ENCODE data around the gene TEX52.
A peak's percentile ranks its signal among the peaks of the same experiment; 100 is the strongest.

The TEX52 gene

GRCh38 chr12:2832550-2833127 lies 24.2 kb downstream of the TEX52 start:
- DNase-seq (ENCODE audit: low read depth in 2 of 2): no peak

GRCh38 chr12:2829275-2829674 lies 27.6 kb downstream of the TEX52 start:
- no peak for DNase-seq (ENCODE audit: low read depth in 2 of 2)

DNA sequence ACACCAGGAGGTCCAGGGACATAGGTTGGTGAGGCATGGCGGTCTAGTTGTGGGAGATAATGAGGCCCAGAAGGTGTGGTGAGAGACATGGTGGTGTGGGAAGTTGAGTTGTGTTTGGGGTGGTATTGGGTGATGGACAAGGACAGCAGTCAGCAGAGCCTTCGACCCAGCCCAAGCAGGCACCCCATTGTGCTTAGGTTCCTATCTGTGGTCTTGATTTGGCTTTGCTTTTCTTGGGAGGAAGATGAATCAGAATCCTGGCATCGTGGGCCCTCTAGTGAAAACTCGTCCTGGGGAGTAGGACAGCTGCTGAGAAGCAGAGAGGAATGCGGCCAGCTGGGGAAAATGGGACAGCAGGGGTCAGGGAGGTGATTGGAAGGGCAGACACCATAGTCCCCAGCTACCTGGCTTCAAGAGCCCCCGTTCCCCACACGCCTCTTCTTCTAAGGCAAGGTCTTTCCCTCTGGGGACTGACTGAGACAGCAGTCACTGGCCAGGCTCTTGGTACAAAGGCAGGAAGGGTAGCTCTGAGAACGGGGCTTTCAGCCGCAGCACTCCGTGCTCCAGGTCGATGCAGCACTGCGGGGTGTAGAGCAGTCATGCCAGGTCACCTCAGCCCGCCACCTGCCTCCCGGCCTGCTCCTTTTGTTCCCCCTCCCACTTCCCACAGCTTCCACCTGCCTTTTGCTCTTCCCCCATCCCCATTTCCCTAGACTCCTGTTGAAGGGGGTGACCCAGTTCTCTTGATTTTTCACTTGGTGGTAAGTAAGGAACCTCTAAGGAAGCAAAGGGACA lies 29.9 kb downstream of the TEX52 start:
- no peak for DNase-seq (ENCODE audit: low read depth in 2 of 2)

DNA sequence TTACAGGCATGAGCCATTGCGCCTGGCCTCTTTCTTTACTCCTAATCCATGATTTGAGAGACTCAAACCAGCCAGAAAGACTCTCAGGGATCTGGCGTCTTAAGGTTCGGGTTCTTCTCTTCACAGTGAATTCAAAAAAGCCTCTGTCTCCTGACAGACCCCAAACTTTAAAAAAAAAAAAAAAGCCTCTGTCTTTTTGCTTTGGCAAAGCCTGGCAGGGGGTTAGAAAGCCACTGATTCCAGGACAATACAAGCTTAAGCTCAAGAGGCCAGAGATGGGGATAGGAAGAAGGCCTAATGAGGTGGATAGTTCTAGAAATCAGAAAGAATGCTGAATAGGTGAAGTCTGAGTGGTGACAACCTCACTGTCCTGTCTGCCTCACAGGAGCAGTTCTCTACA lies 30.8 kb downstream of the TEX52 start:
- DNase-seq (ENCODE audit: low read depth in 2 of 2): no peak

- DNase-seq (ENCODE audit: low read depth in 2 of 2): no peak
These were observed 31.7 kb downstream of the TEX52 start for GRCh38 chr12:2825132-2825531.

DNA sequence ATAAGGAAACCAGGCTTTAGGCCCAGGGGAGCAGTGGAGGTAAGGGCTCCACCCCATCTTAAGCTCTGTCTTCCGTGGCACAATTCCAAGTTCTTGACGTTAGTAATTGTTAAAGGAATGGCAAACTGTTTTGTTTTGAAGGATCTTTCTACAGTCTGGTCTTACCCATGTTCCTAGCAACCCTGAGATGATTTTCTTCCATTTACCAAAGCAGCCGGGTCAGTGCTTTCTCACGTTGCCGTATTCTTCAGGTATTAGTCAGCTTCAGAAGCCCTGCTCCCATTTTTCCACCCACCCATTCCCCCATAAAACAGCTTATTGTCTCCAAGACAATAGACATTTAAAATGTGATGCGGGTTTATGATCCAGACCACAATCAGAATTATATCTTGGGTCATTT lies 32.3 kb downstream of the TEX52 start:
- no peak for DNase-seq (ENCODE audit: low read depth in 2 of 2)

GRCh38 chr12:2823483-2823882 lies 33.4 kb downstream of the TEX52 start:
- DNase-seq (ENCODE audit: low read depth in 2 of 2): no peak

GRCh38 chr12:2820432-2820831 lies 36.4 kb downstream of the TEX52 start:
- DNase-seq (ENCODE audit: low read depth in 2 of 2): no peak

- no peak for DNase-seq (ENCODE audit: low read depth in 2 of 2)
These were observed 37.0 kb downstream of the TEX52 start for GRCh38 chr12:2819810-2820209.

DNA sequence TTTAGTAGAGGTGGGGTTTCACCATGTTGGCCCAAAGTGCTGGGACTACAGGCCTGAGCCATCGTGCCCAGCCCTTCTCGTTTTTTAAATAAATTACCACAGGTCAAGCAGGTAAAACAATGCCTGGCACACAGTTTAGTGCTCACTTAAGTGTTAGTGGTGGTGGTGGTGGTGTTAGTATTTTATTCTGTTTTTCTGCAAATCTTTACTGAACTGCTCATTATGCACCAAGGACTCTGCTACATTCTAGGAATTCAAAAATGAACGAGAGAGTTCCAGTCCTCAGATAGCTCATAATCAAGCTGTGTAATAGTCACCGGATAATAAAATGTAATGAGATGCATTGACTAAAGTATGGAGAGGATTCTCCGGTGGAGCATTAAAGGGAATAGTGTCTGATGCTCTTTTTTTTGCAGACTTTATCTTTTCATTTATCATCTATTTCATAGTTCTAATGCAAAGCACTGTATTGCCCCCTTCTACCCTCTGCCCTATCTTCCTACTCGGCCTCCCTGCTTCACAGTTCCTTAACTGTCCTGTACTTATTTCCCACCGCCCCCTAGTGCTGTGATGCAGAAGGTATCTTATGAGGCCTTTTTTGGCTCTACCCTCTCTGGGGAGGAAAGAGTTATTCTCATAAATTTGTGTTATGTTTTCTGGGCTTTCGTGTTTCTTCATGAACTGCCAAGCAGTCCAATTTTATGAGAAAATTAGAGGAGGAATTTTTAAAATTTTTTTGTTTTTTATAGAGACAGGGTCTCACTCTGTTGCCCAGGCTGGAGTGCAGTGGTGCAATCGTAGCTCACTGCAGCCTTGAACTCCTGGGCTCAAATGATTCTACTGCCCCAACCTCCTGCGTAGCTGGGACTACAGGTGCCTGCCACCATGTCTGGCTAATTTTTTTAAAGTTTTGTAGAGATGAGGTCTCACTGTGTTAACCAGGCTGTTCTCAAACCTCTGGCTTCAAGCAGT lies 43.3 kb downstream of the TEX52 start:
- no peak for DNase-seq (ENCODE audit: low read depth in 2 of 2)

DNA sequence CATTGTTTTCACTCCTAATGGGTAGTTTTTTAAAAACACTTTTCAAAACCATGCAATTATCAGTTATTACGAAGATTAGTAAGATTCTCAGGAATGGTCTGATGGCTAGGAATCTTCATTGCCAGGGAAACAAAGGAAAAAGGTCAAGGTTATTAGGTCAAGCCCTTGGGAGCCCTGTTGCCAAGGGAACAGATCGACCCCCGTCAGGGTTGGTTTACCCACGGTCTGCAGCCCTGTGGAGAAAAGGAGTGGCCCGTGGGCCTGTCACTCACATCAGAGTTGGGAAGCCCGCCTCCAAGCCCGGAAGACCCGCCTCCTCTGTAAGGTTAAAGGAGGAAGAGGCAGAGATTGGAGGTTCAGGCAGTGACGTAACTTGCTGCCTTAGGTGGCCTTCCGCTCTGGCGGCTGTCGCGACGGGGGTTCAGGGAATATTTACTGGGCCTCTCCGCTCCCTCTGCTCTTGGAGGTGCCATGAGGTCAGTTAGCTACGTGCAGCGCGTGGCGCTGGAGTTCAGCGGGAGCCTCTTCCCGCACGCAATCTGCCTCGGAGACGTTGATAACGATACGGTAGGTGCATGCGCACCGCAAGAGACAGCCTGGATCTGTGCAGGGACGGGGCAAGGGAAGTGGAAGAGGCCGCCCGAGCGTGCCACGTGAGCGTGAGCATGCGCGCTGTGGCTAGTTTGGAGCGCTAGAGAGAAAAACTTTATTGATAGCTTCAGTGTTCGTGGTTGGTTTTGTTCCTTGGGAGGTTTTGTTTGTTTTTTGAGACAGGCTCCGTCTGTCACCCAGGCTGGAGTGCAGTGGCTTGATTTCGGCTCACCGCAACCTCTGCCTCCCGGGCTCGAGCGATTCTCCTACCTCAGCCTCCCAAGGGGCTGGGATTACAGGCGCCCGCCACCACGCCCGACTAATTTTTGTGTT lies 44.3 kb downstream of the TEX52 start, which contains the start of gene ITFG2:
TSS of gene ITFG2 (plus strand) at position 379 of the 924 bp plus-strand sequence. CDS start at position 472, 93 bp downstream.
- peak; percentile 95 to 97 for DNase-seq (ENCODE audit: low read depth in 2 of 2)

DNA sequence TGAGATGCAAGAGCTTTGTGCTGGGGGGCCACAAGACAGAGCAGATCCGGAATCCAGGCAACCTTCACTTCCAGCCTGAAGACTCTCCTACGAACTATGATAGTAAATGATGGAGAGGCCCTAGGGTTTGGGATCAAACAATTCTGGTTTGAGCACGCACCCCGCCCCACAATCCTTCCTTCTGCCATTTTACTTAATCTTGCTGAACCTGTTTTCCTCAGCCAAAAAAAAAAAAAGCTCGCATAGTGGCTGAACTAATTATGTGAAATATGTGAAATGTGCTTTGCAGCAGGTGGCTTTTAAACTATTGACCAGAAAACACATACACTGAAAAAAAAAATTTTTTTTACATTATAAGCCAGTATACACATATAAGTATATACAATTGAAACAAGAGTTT lies 45.0 kb downstream of the TEX52 start:
- no peak for DNase-seq (ENCODE audit: low read depth in 2 of 2)

DNA sequence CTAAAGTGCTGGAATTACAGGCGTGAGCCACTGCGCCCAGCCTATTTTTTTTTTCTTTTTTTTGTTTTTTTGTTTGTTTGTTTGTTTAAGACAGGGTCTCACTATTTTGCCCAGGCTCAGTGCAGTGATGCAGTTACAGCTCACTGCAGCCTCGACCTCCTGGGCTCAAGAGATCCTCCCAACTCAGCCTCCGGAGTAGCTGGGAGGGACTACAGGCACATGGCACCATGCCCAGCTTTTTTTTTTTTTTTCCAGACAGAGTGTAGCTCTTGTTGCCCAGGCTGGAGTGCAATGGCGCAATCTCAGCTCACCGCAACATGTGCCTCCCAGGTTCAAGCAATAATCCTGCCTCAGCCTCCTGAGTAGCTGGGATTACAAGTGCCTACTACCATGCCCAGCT lies 50.1 kb downstream of the TEX52 start:
- DNase-seq (ENCODE audit: low read depth in 2 of 2): no peak

DNA sequence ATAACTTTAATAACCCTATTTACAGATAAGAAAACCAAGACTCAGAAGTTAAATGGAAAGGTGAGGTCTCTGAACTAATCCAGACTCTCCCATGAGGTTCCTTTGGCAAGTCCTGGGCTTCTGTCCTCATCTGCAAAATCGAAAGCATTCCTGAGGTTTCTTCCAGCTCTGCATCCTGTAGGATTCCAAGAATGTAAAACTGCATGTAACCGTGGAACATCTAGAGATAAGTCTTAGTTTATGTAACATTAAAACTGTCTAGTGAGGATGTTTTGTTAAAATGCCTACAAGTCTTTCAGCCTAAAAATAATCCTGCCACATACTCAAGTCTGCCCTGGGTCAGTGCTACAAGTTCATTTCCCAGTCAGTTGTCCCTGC lies 51.7 kb downstream of the TEX52 start:
- DNase-seq (ENCODE audit: low read depth in 2 of 2): no peak

DNA sequence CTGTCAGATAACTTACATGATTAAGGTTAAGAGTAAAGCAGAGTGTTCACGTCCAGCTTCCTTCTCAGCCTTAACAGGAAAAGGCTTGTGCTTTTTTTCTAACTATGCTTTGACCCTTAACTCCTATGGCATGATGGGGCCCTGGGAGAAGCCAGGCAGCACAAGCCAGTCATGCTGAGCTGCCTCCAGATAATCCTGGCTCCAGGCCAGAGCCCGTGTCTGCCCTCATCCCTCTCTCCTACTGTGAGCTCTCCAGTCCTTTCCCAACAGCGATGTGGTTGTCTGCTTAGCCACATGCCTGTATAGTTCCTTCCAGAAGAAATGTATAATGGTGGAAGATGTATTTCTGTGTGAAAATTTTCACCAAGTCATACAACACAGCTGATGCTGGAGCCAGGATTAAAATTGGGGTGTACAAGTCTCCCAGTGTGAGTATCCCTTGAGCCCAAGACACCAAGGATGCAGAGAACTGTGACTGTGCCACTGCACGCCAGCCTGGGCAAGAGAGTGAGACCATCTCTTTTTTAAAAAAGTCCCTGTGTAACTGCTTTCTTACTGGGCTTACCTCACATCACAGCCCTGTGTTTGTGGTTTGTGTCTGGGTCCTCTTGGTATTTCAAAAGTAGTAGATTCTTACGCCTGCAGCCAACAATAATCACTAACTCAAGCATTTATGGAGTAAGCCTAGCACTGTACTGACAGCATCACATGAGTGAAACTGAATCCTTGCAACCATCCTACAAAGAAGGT lies 52.3 kb downstream of the TEX52 start:
- DNase-seq (ENCODE audit: low read depth in 2 of 2): no peak

- no peak for DNase-seq (ENCODE audit: low read depth in 2 of 2)
These were observed 53.0 kb downstream of the TEX52 start for GRCh38 chr12:2803635-2804392.

DNA sequence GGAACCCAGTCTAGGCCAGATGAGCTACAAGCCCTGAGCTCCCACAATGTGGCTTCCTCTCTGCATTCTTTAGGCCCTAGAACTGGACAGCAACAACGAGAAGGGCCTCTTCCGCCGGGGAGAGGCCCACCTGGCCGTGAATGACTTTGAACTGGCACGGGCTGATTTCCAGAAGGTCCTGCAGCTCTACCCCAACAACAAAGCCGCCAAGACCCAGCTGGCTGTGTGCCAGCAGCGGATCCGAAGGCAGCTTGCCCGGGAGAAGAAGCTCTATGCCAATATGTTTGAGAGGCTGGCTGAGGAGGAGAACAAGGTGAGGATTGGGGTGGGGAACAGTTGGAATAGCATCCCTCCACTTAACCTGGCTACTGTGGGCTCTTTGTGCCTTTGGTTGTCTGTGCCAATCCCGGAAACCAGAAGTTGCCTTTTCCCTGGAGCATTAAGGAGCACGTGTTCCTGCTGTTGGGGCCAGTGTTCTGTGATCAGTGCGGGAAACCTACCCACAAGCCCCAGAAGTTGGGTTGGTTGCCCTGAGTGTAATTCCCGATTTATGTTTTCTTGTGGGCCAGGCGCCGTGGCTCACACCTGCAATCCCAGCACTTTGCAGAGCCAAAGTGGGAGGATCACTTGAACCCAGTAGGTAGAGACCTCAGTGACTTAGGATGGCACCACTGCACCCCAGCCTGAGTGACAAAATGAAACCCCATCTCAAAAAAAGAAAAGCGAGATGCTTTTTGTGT lies 55.6 kb downstream of the TEX52 start:
- DNase-seq (ENCODE audit: low read depth in 2 of 2): no peak

DNA sequence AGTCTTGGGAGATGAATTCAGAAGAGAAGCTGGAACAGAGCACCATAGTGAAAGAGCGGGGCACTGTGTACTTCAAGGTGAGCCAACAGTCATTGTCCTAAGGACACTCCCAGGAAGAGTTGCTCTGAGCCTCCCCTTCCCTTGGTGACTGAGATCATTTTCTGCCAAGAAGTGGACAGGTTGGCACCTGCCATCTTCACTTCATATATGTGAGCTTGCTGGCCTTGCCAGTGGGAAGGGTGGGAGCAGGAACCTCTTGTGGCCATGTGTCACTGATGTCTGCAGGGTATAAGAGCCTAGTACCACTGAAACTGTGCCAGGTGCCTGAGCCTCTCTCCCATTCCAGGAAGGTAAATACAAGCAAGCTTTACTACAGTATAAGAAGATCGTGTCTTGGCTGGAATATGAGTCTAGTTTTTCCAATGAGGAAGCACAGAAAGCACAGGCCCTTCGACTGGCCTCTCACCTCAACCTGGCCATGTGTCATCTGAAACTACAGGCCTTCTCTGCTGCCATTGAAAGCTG lies 56.7 kb downstream of the TEX52 start:
- no peak for DNase-seq (ENCODE audit: low read depth in 2 of 2)

Data from stimulated activated CD8-positive, alpha-beta memory T cell treated with anti-CD3 and anti-CD28 coated beads, Interleukin-7, amount 100 ng/mL, for 4 hours (primary cell).